AG04449 (cell line): ENCODE data around the gene FBXW8.

ENCODE experiments used
- CTCF ChIA-PET: fragments of 350-600 bp; formaldehyde crosslinking; extraction: SDS; loops from one replicate; lab custom pipeline; 2021; ENCODE audit warnings: antibody characterized with exemption; lab: Yijun Ruan, JAX
- POLR2A ChIA-PET: fragments of 400-600, 350-600 bp; formaldehyde crosslinking; extraction: SDS; loops from one replicate; lab custom pipeline; 2020; ENCODE audit warnings: antibody characterized with exemption, inconsistent platforms; lab: Yijun Ruan, JAX
- DNase-seq: peaks from one replicate; pipeline ENCODE4 v3.0.0-alpha.2; 2010; ENCODE audit warnings: low read depth, low spot score
- H3K4me3 ChIP-seq: 2 replicates; pipeline ENCODE4 v1.5.1; 2011; ENCODE audit warnings: low read depth, mild to moderate bottlenecking, control low read depth, low read length
- CTCF ChIP-seq: IDR thresholded peaks from one replicate; pipeline ENCODE4 v1.5.1; 2011; ENCODE audit warnings: mild to moderate bottlenecking, moderate library complexity, low read length, control low read depth, inconsistent platforms; ENCODE audit not compliant: insufficient read depth; ENCODE audit errors: missing control alignments

Gene FBXW8

GRCh38 chr12:117005417-117006046 is 94.8 kb downstream of the FBXW8 start:
- no peak overlapping the region for H3K4me3 ChIP-seq
- ChIA-PET POLR2A (interaction anchor here (1.3 kb wide), 1 partner anchor 15 kb away, joined by 6 read pairs; no protein-coding TSS in a partner anchor), CTCF (interaction anchor here (0.9 kb wide), 1 partner anchor 22 kb away, joined by 3 read pairs; no protein-coding TSS in a partner anchor)
- DNase-seq, result no peak
- TF ChIP-seq CTCF, result no peak

- no peak for TF ChIP-seq CTCF
- CTCF ChIA-PET, result interaction anchor here (0.9 kb wide), 1 partner anchor 23 kb away, joined by 3 read pairs; no protein-coding TSS in a partner anchor
- POLR2A ChIA-PET, result interaction anchor here (1.3 kb wide), 1 partner anchor 16 kb away, joined by 6 read pairs; no protein-coding TSS in a partner anchor
- H3K4me3 ChIP-seq, result no peak overlapping the region
- DNase-seq, result no peak
Measured at GRCh38 chr12:117006333-117006732, 95.6 kb downstream of the FBXW8 start.

GRCh38 chr12:117007577-117007976 is 96.8 kb downstream of the FBXW8 start:
- no peak overlapping the region for H3K4me3 ChIP-seq
- POLR2A ChIA-PET, result no interaction called here
- TF ChIP-seq CTCF, result no peak
- no peak for DNase-seq
- CTCF ChIA-PET, result no interaction called here

- CTCF ChIA-PET, result interaction anchor here (1.3 to 7.2 kb wide), 2 partner anchors 14 to 18 kb away, joined by 4 to 62 read pairs; no protein-coding TSS in a partner anchor
- DNase-seq, result no peak
- H3K4me3 ChIP-seq, result no peak overlapping the region
- POLR2A ChIA-PET, result no interaction called here
- no peak for TF ChIP-seq CTCF
Measured at GRCh38 chr12:117009759-117010158, 99.0 kb downstream of the FBXW8 start.

GRCh38 chr12:117010693-117011451 is 100.1 kb downstream of the FBXW8 start:
- ChIA-PET CTCF (interaction anchor here (1.3 to 7.2 kb wide), 2 partner anchors 13 to 19 kb away, joined by 4 to 62 read pairs; no protein-coding TSS in a partner anchor), POLR2A (no interaction called here)
- TF ChIP-seq CTCF, result no peak
- DNase-seq, result no peak
- H3K4me3 ChIP-seq, result no peak overlapping the region
